SK-N-SH treated with all-trans-retinoic acid at 6 μM for 48 hours (cell line): Measurements from ENCODE around the gene XPO6.

Experiments
- PATZ1 ChIP-seq: fragments of 250-450 bp; sonication (Bioruptor Pico); IDR thresholded peaks from 2 replicates; pipeline ENCODE4 v1.8.0; 2020; ENCODE audit warnings: mild to moderate bottlenecking, moderate library complexity, borderline replicate concordance
- POU6F1 ChIP-seq: fragments of 250-450 bp; sonication (Bioruptor Pico); IDR thresholded peaks from 2 replicates; pipeline ENCODE4 v1.8.0; 2021; ENCODE audit warnings: low read depth, mild to moderate bottlenecking, moderate library complexity, borderline replicate concordance
- ZC3H10 ChIP-seq: fragments of 250-450 bp; sonication (Bioruptor Pico); IDR thresholded peaks from 2 replicates; pipeline ENCODE4 v1.5.1; 2021; ENCODE audit warnings: mild to moderate bottlenecking, moderate library complexity
- ZNF8 ChIP-seq: fragments of 450-650 bp; formaldehyde crosslinking; IDR thresholded peaks from 2 replicates; pipeline ENCODE4 v1.5.0; 2020; ENCODE audit warnings: mild to moderate bottlenecking, moderate library complexity

GRCh38 chr16:28069971-28070794, 141.6 kb downstream of the XPO6 start:
- TF ChIP-seq ZNF8: no peak
- no peak for TF ChIP-seq ZC3H10 (CRISPR knock-in tag)
- no peak for TF ChIP-seq POU6F1 (CRISPR knock-in tag)
- TF ChIP-seq PATZ1 (CRISPR knock-in tag): no peak
